ENCODE results near the gene NFE2L2. TPM values are rescaled to one million over a fixed set of nuclear protein-coding genes. Genes with fewer than 3 reads are reported as not detected.

The NFE2L2 gene
- total RNA-seq, 2 experiments from 2014 or later: 61.3 to 64.3 TPM

GRCh38 chr2:177281400-177282180 is 17.1 kb upstream of the NFE2L2 start:
- Mint-ChIP-seq H3K27ac (peak overlapping the region; percentile 19), H3K36me3 (ENCODE audit: low read depth) (peaks cover 8% of the 10 kb centered on the region), H3K4me3 (no peak overlapping the region), H3K9me3 (ENCODE audit: insufficient read depth) (no peaks in the 10 kb centered on the region), H3K27me3 (ENCODE audit: low read depth) (no peaks in the 10 kb centered on the region), H3K4me1 (ENCODE audit: low read depth) (peaks cover 50% of the 10 kb centered on the region)
- ChIA-PET POLR2A (interaction anchor here (0.5 to 8.3 kb wide), 4 partner anchors 7 to 118 kb away, joined by 3 to 74 read pairs (median 4); partner anchors contain the start of gene NFE2L2), CTCF (interaction anchor here (0.8 to 9.0 kb wide), 7 partner anchors 11 to 116 kb away, joined by 3 to 136 read pairs (median 12); partner anchors contain the start of gene NFE2L2)
- ATAC-seq (peak; percentile 55), DNase-seq (peak; percentile 43)

DNA sequence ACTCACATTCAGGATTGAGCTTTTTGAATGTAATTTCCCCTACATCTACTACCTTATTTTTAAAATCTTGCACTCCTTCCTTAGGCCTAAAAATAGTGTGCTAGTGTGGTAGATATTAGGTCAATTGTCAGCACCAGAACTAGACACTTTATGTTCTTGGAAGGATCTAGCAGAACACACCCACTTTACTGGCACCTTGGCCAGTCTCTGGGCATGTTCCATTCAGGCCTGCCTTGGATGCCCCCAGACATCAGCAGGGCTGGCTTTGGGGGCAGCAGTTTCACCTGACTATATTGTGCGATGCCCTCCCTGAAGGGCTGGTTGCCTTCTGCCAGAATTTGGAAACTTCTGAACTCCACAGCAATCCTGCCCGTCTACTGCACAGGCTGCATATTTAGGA is 15.3 kb upstream of the NFE2L2 start:
- POLR2A ChIA-PET: interaction anchor here (8.3 kb wide), 1 partner anchor 15 kb away, joined by 74 read pairs; the partner anchor contains the start of gene NFE2L2

DNA sequence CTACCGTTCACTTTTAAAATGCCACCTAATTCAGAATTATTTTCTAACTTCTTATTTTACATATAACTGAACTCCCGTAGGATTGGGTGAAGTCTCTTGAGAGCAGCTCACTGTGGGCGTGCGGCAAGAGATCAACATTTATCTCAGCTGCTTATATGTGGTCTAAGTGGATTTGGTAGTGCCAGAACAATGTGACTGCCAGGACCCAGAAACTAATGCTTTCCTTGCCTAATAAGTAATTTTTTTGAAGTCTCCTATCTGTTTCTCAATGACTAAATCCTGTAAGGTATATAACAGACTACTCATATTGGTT is 11.2 kb upstream of the NFE2L2 start:
- Mint-ChIP-seq H3K9me3 (ENCODE audit: insufficient read depth) (no peaks in the 10 kb centered on the region), H3K27ac (no peak overlapping the region), H3K36me3 (ENCODE audit: low read depth) (peaks cover 2% of the 10 kb centered on the region), H3K27me3 (ENCODE audit: low read depth) (no peaks in the 10 kb centered on the region), H3K4me1 (ENCODE audit: low read depth) (peaks cover 28% of the 10 kb centered on the region), H3K4me3 (no peak overlapping the region)
- DNase-seq (no peak), ATAC-seq (no peak)
- CTCF ChIA-PET: interaction anchor here (1.0 kb wide), 1 partner anchor 11 kb away, joined by 3 read pairs; the partner anchor contains the start of gene NFE2L2
- POLR2A ChIA-PET: no interaction called here

More for the DNA sequence above, 15.3 kb upstream of the NFE2L2 start:
- peaks cover 33% of the 10 kb centered on the region for H3K4me1 Mint-ChIP-seq (ENCODE audit: low read depth)
- DNase-seq (no peak), ATAC-seq (no peak)
- H3K27ac Mint-ChIP-seq: no peak overlapping the region
- no peaks in the 10 kb centered on the region for H3K36me3 Mint-ChIP-seq (ENCODE audit: low read depth)
- no peaks in the 10 kb centered on the region for H3K9me3 Mint-ChIP-seq (ENCODE audit: insufficient read depth)
- H3K4me3 Mint-ChIP-seq: no peak overlapping the region
- CTCF ChIA-PET: interaction anchor here (0.9 to 9.0 kb wide), 4 partner anchors 12 to 115 kb away, joined by 3 to 136 read pairs (median 7); partner anchors contain the start of gene NFE2L2
- H3K27me3 Mint-ChIP-seq (ENCODE audit: low read depth): no peaks in the 10 kb centered on the region

DNA sequence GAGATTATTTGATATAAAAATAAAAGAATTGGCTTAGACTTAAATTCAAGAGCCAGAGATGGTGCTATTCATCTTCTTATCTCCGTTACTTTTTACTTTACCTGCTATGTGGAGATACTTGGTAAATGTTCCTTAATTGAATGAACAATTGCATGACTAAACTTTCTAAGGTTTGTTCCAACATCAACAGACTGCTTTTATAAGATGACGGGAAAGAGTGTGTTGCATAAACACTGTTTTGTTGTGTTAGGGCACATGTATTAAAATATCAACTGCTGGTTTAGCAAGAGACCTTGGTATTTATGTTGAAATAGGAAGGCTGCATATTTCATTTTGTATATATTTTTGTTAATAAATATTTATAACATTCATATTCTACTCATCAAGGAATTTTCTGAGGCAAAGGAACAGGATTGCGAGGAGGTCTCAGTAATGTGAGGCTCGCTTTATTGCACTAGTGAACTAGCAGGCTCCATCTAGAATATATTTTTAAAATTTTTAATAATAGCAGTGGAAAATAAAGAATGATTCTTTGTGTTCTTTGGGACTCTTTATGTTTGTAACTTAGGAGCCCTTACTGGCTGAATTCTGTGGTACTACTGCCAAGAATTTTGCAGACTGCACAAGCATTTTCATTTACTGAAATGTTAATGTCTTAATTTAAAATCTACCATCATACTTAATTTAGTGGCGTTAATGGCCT is 10.7 kb upstream of the NFE2L2 start:
- Mint-ChIP-seq H3K9me3 (ENCODE audit: insufficient read depth) (no peaks in the 10 kb centered on the region), H3K4me3 (no peak overlapping the region), H3K36me3 (ENCODE audit: low read depth) (peaks cover 5% of the 10 kb centered on the region), H3K27me3 (ENCODE audit: low read depth) (no peaks in the 10 kb centered on the region), H3K27ac (no peak overlapping the region), H3K4me1 (ENCODE audit: low read depth) (peaks cover 30% of the 10 kb centered on the region)
- DNase-seq (no peak), ATAC-seq (no peak)
- POLR2A ChIA-PET: interaction anchor here (3.3 kb wide), 1 partner anchor 12 kb away, joined by 33 read pairs; the partner anchor contains the start of gene NFE2L2
- CTCF ChIA-PET: interaction anchor here (1.0 to 3.4 kb wide), 2 partner anchors 10 to 11 kb away, joined by 3 to 33 read pairs; partner anchors contain the start of gene NFE2L2

DNA sequence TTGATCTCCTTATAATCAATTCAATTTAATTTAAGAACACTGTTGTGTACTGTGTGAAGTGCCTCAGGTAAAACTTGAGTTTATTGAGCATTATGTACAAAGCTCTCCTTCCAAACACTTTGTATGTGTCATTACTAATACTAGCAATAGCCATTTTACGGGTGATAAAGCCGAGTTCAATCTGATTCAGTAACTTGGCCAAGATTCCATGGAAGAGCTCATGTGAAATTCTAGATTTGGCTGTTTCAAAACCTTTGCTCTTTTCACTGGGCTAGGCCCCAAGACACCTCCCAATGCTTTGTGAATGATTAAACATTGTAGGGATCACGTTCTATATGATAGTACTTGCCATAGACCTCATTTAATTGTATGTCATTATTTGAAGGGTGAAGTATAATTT is 8.9 kb upstream of the NFE2L2 start:
- Mint-ChIP-seq H3K27ac (no peak overlapping the region), H3K27me3 (ENCODE audit: low read depth) (no peaks in the 10 kb centered on the region), H3K4me1 (ENCODE audit: low read depth) (peaks cover 37% of the 10 kb centered on the region), H3K9me3 (ENCODE audit: insufficient read depth) (no peaks in the 10 kb centered on the region), H3K36me3 (ENCODE audit: low read depth) (peaks cover 10% of the 10 kb centered on the region), H3K4me3 (no peak overlapping the region)
- ATAC-seq (no peak), DNase-seq (no peak)
- POLR2A ChIA-PET: interaction anchor here (1.0 to 3.3 kb wide), 3 partner anchors 10 to 107 kb away, joined by 3 to 33 read pairs (median 4); partner anchors contain the start of gene NFE2L2
- CTCF ChIA-PET: interaction anchor here (1.1 to 11.2 kb wide), 7 partner anchors 9 to 62 kb away, joined by 3 to 136 read pairs (median 6); partner anchors contain the start of gene NFE2L2

- H3K27ac Mint-ChIP-seq: no peak overlapping the region
- ChIA-PET POLR2A (interaction anchor here (0.6 to 3.3 kb wide), 4 partner anchors 9 to 106 kb away, joined by 3 to 33 read pairs (median 4); partner anchors contain the start of gene NFE2L2), CTCF (interaction anchor here (0.8 to 11.2 kb wide), 9 partner anchors 9 to 142 kb away, joined by 3 to 136 read pairs (median 4); partner anchors contain the start of gene NFE2L2)
- DNase-seq: no peak
- H3K27me3 Mint-ChIP-seq (ENCODE audit: low read depth): no peaks in the 10 kb centered on the region
- no peak overlapping the region for H3K4me3 Mint-ChIP-seq
- no peak for ATAC-seq
- H3K36me3 Mint-ChIP-seq (ENCODE audit: low read depth): peaks cover 10% of the 10 kb centered on the region
- H3K9me3 Mint-ChIP-seq (ENCODE audit: insufficient read depth): no peaks in the 10 kb centered on the region
- H3K4me1 Mint-ChIP-seq (ENCODE audit: low read depth): peaks cover 38% of the 10 kb centered on the region
These were observed 8.2 kb upstream of the NFE2L2 start for GRCh38 chr2:177272765-177273164.

DNA sequence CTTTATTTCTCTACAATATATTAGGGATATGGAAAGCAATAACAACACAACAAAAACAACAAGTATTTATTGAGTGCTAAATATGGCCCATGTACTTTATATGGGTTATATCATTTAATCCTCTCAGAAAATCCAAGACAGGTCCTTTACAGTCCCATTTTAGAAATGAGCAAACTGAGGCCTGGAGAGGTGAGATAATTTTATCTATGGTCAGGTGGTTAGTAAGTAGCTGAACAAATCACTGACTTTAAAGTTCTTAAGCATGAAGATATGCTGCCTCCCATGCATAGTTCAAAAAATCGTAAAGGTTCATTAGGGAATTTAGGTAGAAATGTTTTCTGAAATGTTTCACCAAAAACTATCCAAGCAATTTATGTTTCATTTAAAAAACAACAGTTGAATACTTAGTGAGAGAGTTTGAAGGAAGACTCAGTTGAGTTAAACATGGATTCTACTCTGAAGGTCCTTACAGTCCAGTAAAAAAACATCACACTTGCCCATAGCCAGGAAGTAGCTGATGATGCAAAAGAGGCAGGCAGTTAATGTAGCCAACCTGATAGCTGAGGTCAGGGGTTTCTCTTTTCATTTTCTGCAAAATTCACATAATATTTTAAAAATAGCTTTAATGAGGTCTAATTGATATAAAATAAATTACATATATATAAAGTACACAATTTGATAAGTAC is 7.6 kb upstream of the NFE2L2 start:
- POLR2A ChIA-PET: interaction anchor here (0.6 to 3.3 kb wide), 4 partner anchors 8 to 106 kb away, joined by 3 to 33 read pairs (median 4); partner anchors contain the start of gene NFE2L2
- peak overlapping the region; percentile 44 for H3K27ac Mint-ChIP-seq
- H3K9me3 Mint-ChIP-seq (ENCODE audit: insufficient read depth): no peaks in the 10 kb centered on the region
- no peak overlapping the region for H3K4me3 Mint-ChIP-seq
- no peak for DNase-seq
- H3K27me3 Mint-ChIP-seq (ENCODE audit: low read depth): no peaks in the 10 kb centered on the region
- CTCF ChIA-PET: interaction anchor here (0.8 to 11.2 kb wide), 11 partner anchors 8 to 143 kb away, joined by 3 to 136 read pairs (median 4); partner anchors contain the start of gene NFE2L2
- peaks cover 15% of the 10 kb centered on the region for H3K36me3 Mint-ChIP-seq (ENCODE audit: low read depth)
- H3K4me1 Mint-ChIP-seq (ENCODE audit: low read depth): peaks cover 44% of the 10 kb centered on the region
- no peak for ATAC-seq

DNA sequence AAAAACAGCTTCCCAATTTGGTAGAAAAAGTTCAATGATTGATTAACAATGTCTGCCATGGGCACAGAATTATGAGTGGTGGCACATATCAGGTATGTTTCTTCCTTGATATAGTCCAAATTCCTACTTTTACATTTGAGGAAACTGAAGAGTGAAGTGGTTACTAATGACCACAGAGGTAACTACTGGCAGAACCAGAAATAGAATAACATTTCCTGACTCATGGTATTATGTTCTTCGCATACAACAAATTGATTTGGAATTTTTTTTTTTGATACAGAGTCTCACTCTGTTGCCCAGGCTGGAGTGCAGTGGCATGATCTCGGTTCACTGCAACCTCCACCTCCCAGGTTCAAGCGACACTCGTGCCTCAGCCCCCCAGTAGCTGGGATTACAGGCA is 6.0 kb upstream of the NFE2L2 start:
- H3K9me3 Mint-ChIP-seq (ENCODE audit: insufficient read depth): no peaks in the 10 kb centered on the region
- peaks cover 59% of the 10 kb centered on the region for H3K4me1 Mint-ChIP-seq (ENCODE audit: low read depth)
- no peak overlapping the region for H3K4me3 Mint-ChIP-seq
- ATAC-seq (no peak), DNase-seq (no peak)
- CTCF ChIA-PET: interaction anchor here (0.7 to 11.2 kb wide), 5 partner anchors 12 to 105 kb away, joined by 4 to 136 read pairs (median 8); no protein-coding TSS in a partner anchor
- no peak overlapping the region for H3K27ac Mint-ChIP-seq
- H3K36me3 Mint-ChIP-seq (ENCODE audit: low read depth): peaks cover 18% of the 10 kb centered on the region
- no peaks in the 10 kb centered on the region for H3K27me3 Mint-ChIP-seq (ENCODE audit: low read depth)
- POLR2A ChIA-PET: interaction anchor here (1.0 kb wide), 1 partner anchor 59 kb away, joined by 3 read pairs; no protein-coding TSS in a partner anchor

- ChIA-PET CTCF (interaction anchor here (0.7 to 11.2 kb wide), 4 partner anchors 13 to 104 kb away, joined by 3 to 140 read pairs (median 72); no protein-coding TSS in a partner anchor), POLR2A (no interaction called here)
- ATAC-seq (no peak), DNase-seq (no peak)
- Mint-ChIP-seq H3K27ac (no peak overlapping the region), H3K9me3 (ENCODE audit: insufficient read depth) (no peaks in the 10 kb centered on the region), H3K4me3 (no peak overlapping the region), H3K27me3 (ENCODE audit: low read depth) (no peaks in the 10 kb centered on the region), H3K36me3 (ENCODE audit: low read depth) (peaks cover 18% of the 10 kb centered on the region), H3K4me1 (ENCODE audit: low read depth) (peaks cover 60% of the 10 kb centered on the region)
These were observed 4.4 kb upstream of the NFE2L2 start for GRCh38 chr2:177268901-177269300.

DNA sequence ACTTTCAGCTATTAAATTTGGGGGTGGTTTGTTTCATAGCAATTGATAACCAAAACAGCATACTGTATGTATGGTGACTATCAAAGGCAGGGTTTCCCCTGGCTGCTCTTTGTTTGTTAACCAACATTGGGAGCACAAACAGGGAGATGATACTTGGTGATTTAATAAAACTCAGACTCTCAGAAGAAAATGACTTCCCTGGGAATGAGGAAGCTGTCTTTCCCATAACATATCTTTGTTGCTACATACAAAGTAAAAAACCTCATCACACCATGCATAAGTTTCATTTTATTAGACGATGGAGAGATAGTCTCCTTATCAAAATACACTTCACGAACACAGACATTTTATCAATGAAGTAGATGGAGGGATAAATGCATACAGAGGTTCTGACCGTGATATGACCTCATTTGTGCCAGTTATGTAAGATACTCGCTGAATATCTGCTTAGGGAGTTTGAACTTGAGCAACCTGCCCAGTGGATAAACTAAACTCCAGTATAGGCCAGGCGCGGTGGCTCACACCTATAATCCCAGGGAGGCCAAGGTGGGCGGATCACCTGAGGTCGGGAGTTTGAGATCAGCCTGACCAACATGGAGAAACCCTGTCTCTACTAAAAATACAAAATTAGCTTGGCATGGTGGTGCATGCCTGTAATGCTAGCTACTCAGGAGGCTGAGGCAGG is 3.8 kb upstream of the NFE2L2 start:
- H3K4me1 Mint-ChIP-seq (ENCODE audit: low read depth): peaks cover 59% of the 10 kb centered on the region
- POLR2A ChIA-PET: interaction anchor here (5.4 kb wide), 1 partner anchor 24 kb away, joined by 143 read pairs; no protein-coding TSS in a partner anchor
- no peak for ATAC-seq
- no peak overlapping the region for H3K27ac Mint-ChIP-seq
- no peaks in the 10 kb centered on the region for H3K27me3 Mint-ChIP-seq (ENCODE audit: low read depth)
- no peak for DNase-seq
- H3K36me3 Mint-ChIP-seq (ENCODE audit: low read depth): peaks cover 20% of the 10 kb centered on the region
- no peaks in the 10 kb centered on the region for H3K9me3 Mint-ChIP-seq (ENCODE audit: insufficient read depth)
- no peak overlapping the region for H3K4me3 Mint-ChIP-seq
- CTCF ChIA-PET: interaction anchor here (0.8 to 11.2 kb wide), 8 partner anchors 14 to 103 kb away, joined by 3 to 140 read pairs (median 6); no protein-coding TSS in a partner anchor

All from activated CD8-positive, alpha-beta T cell treated with anti-CD3 and anti-CD28 coated beads, Interleukin-2, amount 10 ng/mL, durations not matched to agents 7 days and 5 days (primary cell).